K562 (cell line): ENCODE measurements around the gene BLZF1.

Experiments
- BRD9 ChIP-seq: fragments of 450-650 bp; IDR thresholded peaks from 2 replicates; pipeline ENCODE4 v1.6.1; 2018; ENCODE audit warnings: low read depth; ENCODE audit not compliant: partially characterized antibody
- CTCF ChIP-seq, 3 experiments: IDR thresholded peaks in 2 of 3; conservative IDR thresholded peaks in 1 of 3; 2 replicates each; pipeline ENCODE4 v1.5.1; 2011 to 2012; ENCODE audit warnings: low read length in 3 of 3, mild to moderate bottlenecking in 3 of 3, control low read depth in 2 of 3, improper control_type of control experiment in 1 of 3, inconsistent platforms in 1 of 3, low read depth in 1 of 3, mixed read lengths in 1 of 3, moderate library complexity in 1 of 3; ENCODE audit not compliant: insufficient read depth in 2 of 3
- E2F6 ChIP-seq, 2 experiments: IDR thresholded peaks; 2 replicates each; pipeline ENCODE4 v1.6.1; 2011; ENCODE audit warnings: borderline replicate concordance in 1 of 2, control low read depth in 1 of 2, low read depth in 1 of 2, low read length in 1 of 2, mild to moderate bottlenecking in 1 of 2, mixed read lengths in 1 of 2, moderate library complexity in 1 of 2; ENCODE audit not compliant: insufficient read depth in 1 of 2, insufficient read length in 1 of 2, poor library complexity in 1 of 2, severe bottlenecking in 1 of 2; ENCODE audit errors: extremely low read depth in 1 of 2
- HMGXB4 ChIP-seq: sonication (generic); formaldehyde crosslinking; IDR thresholded peaks from 2 replicates; pipeline ENCODE4 v1.8.1; 2023; ENCODE audit warnings: mild to moderate bottlenecking, missing genetic modification reagents
- PYGO2 ChIP-seq: fragments of 450-650 bp; IDR thresholded peaks from 2 replicates; pipeline ENCODE4 v1.6.1; 2016; ENCODE audit warnings: mild to moderate bottlenecking, missing genetic modification characterization, moderate library complexity, missing compliant biosample characterization
- RBM14 ChIP-seq: fragments of 200-400 bp; formaldehyde crosslinking; IDR thresholded peaks from 2 replicates; pipeline ENCODE4 v1.6.1; 2018; ENCODE audit warnings: low read depth, mild to moderate bottlenecking, low read length, moderate library complexity, borderline replicate concordance; ENCODE audit not compliant: insufficient read depth

- TF ChIP-seq HMGXB4 (CRISPR knock-in tag) (no peak), BRD9 (no peak), CTCF (IDR thresholded peaks at IDR 0.05 in 2 of 3, conservative IDR thresholded peaks at IDR 0.05 in 1 of 3; ENCODE audit: insufficient read depth in 2 of 3, low read depth in 1 of 3, low read length in 3 of 3) (no peak), PYGO2 (no peak), RBM14 (no peak), E2F6 (IDR thresholded peaks at IDR 0.05; ENCODE audit: borderline replicate concordance in 1 of 2, extremely low read depth in 1 of 2, insufficient read depth in 1 of 2, insufficient read length in 1 of 2, low read depth in 1 of 2, low read length in 1 of 2, poor library complexity in 1 of 2, severe bottlenecking in 1 of 2) (no peak)
Measured at GRCh38 chr1:169364948-169365347, 3.0 kb upstream of the BLZF1 start.
